GM10248 (cell line): Measurements from ENCODE around the gene KCNG1.

Source experiments
- CTCF ChIA-PET: fragments of 300-600 bp; sonication (Branson Sonifier 250); formaldehyde crosslinking; extraction: SDS; loops from one replicate; lab custom pipeline; 2021; ENCODE audit warnings: antibody characterized with exemption; lab: Yijun Ruan, JAX
- POLR2A ChIA-PET: fragments of 350-650 bp; sonication (Branson Sonifier 250); formaldehyde crosslinking; extraction: SDS; loops from one replicate; lab custom pipeline; 2020; ENCODE audit warnings: antibody characterized with exemption; lab: Yijun Ruan, JAX
- DNase-seq: peaks from one replicate; pipeline ENCODE4 v3.0.0; 2012; ENCODE audit errors: extremely low spot score
- CTCF ChIP-seq: IDR thresholded peaks from 2 replicates; pipeline ENCODE4 v1.5.1; 2012; ENCODE audit warnings: mild to moderate bottlenecking, low read depth; ENCODE audit errors: extremely low read depth, missing control alignments, control extremely low read depth

KCNG1 gene

GRCh38 chr20:50958615-50959542, 64.0 kb downstream of the KCNG1 start, which contains the start of gene MOCS3:
Gene MOCS3, plus strand, starts transcription at chr20:50958818. Its CDS starts 25 bp downstream, at chr20:50958843.
- ChIA-PET CTCF (interaction anchor here (0.8 to 4.2 kb wide), 8 partner anchors 13 to 168 kb away, joined by 3 to 36 read pairs (median 6); partner anchors contain the start of genes ADNP and BCAS4), POLR2A (interaction anchor here (0.5 to 2.1 kb wide), 6 partner anchors 10 to 227 kb away, joined by 3 to 27 read pairs (median 4); partner anchors contain the start of genes ADNP and PARD6B)
- peak; percentile 90 for DNase-seq
- TF ChIP-seq CTCF, result peak; percentile 9

- DNase-seq, result peak; percentile 89
- TF ChIP-seq CTCF, result no peak
- ChIA-PET POLR2A (interaction anchor here (0.8 to 2.1 kb wide), 6 partner anchors 10 to 226 kb away, joined by 3 to 27 read pairs (median 4); partner anchors contain the start of genes ADNP, BCAS4 and PARD6B), CTCF (interaction anchor here (0.8 to 4.2 kb wide), 8 partner anchors 12 to 168 kb away, joined by 3 to 36 read pairs (median 6); partner anchors contain the start of genes ADNP and BCAS4)
Observed at GRCh38 chr20:50957798-50958614, 64.9 kb downstream of the KCNG1 start, which contains the start of gene DPM1. Gene DPM1, minus strand, starts transcription at chr20:50958532. Its CDS starts 9 bp downstream, at chr20:50958523.

- CTCF ChIA-PET, result interaction anchor here (1.0 to 4.2 kb wide), 6 partner anchors 11 to 167 kb away, joined by 3 to 36 read pairs (median 7); partner anchors contain the start of genes ADNP and BCAS4
- no peak for TF ChIP-seq CTCF
- no peak for DNase-seq
- POLR2A ChIA-PET, result interaction anchor here (1.2 to 2.1 kb wide), 2 partner anchors 26 to 167 kb away, joined by 5 to 27 read pairs; partner anchors contain the start of gene ADNP
Observed at GRCh38 chr20:50957276-50957675, 65.6 kb downstream of the KCNG1 start.

- CTCF ChIA-PET, result no interaction called here
- POLR2A ChIA-PET, result no interaction called here
- no peak for TF ChIP-seq CTCF
Observed at GRCh38 chr20:50953821-50954220, 69.1 kb downstream of the KCNG1 start.

More at GRCh38 chr20:50953821-50954220, 69.1 kb downstream of the KCNG1 start:
- DNase-seq, result no peak
